ENCODE data around the gene REV3L. TPM values are rescaled to one million over a fixed set of nuclear protein-coding genes. Genes with fewer than 3 reads are reported as not detected.

REV3L gene
- total RNA-seq, 1 donor: 54.8 TPM

DNA sequence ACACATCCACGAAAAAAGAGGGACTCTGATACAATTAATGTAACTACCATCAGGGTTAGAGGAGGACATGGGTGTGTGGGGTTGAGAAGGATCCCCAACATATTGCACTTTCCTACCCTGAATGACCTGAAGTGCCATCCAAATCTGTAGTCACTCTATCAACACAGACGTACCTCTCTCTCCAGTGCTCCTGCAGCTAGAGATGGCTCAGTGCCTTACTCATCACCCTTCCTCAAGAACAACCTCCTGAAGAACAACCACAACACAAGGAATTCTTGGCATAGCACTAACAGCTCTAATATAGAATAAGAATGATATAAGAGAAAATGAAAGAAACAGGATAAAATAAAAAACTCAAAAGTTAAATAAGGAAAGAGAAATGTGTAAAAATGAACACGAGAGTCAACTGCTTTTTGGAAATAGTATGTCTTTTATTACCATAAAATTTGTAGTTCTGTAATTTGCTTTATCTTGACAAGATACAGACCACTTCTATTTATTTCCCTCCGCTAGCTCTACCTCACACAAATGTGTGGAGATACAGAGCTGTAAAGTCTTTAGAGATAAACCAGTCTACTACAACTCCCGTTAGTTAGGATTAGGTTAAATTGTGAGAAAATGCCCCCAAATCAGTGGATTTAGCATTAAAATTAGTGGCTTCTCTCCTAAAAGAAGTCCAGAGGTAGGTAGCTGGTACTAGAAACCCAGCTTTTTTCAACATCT, 63.9 kb downstream of the REV3L start:
- TF ChIP-seq, protein P1, sequence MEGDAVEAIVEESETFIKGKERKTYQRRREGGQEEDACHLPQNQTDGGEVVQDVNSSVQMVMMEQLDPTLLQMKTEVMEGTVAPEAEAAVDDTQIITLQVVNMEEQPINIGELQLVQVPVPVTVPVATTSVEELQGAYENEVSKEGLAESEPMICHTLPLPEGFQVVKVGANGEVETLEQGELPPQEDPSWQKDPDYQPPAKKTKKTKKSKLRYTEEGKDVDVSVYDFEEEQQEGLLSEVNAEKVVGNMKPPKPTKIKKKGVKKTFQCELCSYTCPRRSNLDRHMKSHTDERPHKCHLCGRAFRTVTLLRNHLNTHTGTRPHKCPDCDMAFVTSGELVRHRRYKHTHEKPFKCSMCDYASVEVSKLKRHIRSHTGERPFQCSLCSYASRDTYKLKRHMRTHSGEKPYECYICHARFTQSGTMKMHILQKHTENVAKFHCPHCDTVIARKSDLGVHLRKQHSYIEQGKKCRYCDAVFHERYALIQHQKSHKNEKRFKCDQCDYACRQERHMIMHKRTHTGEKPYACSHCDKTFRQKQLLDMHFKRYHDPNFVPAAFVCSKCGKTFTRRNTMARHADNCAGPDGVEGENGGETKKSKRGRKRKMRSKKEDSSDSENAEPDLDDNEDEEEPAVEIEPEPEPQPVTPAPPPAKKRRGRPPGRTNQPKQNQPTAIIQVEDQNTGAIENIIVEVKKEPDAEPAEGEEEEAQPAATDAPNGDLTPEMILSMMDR (IDR thresholded peaks at IDR 0.05; ENCODE audit: insufficient read depth, low read depth, low read length): no peak
- DNase-seq (ENCODE audit: low read depth): peak; percentile 63
- H3K4me3 ChIP-seq (ENCODE audit: low read depth, low read length): no peak overlapping the region

DNA sequence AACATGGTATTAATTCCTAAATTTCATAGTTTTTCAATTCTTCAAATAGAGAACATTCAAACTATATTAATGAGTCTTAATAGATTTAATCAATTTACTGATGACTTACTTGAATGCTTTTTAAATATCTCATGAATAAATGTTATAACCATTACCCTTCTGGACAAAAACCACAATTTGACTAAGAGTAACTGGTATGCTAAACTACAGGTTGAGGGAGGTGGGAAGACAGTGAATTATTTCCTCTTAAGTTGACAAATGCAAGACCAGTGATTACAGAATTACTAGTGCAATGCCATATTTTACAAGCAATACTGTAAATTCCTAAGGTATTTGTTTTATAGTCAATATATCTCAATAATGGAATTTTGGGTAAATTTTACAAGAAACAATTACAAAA, 65.1 kb downstream of the REV3L start:
- DNase-seq (ENCODE audit: low read depth): no peak
- TF ChIP-seq, protein P1 (IDR thresholded peaks at IDR 0.05; ENCODE audit: insufficient read depth, low read depth, low read length): no peak
- no peak overlapping the region for H3K4me3 ChIP-seq (ENCODE audit: low read depth, low read length)

DNA sequence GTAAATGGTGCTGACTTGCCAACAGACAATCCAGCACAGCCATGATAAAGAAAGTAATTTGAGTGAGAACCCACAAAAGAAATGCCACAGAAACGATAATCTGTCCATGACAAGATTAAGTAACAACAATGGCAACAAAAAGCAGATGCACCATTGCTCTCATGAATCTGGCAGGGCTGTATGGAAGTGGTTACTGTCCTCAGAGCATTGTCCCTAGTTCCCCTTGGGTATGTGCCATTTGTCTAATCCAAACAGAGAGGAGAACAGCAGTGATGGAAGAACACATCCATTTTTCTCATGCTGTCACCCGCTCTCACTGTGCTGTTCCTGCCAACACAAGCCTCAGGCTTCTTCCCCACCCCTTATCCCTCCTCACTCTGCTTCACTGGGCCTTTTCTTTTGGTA, 65.8 kb downstream of the REV3L start:
- DNase-seq (ENCODE audit: low read depth): no peak
- no peak overlapping the region for H3K4me3 ChIP-seq (ENCODE audit: low read depth, low read length)
- TF ChIP-seq, protein P1 (IDR thresholded peaks at IDR 0.05; ENCODE audit: insufficient read depth, low read depth, low read length): no peak

DNA sequence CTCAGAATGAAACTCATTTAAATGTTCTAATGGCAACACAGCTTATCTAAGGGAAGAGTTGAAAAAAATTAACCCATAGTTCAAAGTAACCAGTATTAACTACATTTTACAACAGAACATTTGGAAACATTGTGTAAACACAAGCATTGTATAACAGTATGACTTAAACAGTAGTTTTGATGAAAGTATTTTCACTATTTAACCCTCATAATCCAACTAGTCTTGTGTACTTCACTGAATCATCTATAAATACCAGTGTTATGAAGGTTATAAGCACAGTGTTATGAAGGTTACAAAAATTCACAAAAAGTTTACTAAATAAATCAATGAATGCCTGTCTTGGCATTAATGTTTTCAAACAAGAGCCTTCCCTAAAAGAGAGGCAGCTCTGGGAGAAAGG, 66.5 kb downstream of the REV3L start:
- H3K4me3 ChIP-seq (ENCODE audit: low read depth, low read length): no peak overlapping the region
- TF ChIP-seq, protein P1 (IDR thresholded peaks at IDR 0.05; ENCODE audit: insufficient read depth, low read depth, low read length): no peak
- peak; percentile 52 for DNase-seq (ENCODE audit: low read depth)

DNA sequence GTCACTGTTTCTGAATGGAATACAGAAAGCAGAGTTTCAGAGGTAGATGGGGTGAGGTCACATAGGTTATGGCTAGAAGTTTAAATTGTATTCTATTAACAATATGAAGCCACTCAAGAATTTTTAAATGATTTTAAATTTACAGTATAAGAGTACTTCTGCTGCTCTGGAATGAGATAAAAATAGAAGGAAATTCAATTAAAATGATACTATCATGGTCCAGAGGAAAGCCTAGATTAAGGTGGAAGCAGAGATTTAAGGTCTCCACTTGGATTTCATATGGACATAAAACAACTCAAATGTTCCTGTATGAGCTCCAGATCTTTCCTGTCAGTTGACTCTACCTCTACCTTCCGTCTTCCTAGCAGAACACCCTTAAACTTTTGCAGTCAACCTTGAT, 68.6 kb downstream of the REV3L start:
- TF ChIP-seq, protein P1 (IDR thresholded peaks at IDR 0.05; ENCODE audit: insufficient read depth, low read depth, low read length): no peak
- no peak overlapping the region for H3K4me3 ChIP-seq (ENCODE audit: low read depth, low read length)
- DNase-seq (ENCODE audit: low read depth): no peak

DNA sequence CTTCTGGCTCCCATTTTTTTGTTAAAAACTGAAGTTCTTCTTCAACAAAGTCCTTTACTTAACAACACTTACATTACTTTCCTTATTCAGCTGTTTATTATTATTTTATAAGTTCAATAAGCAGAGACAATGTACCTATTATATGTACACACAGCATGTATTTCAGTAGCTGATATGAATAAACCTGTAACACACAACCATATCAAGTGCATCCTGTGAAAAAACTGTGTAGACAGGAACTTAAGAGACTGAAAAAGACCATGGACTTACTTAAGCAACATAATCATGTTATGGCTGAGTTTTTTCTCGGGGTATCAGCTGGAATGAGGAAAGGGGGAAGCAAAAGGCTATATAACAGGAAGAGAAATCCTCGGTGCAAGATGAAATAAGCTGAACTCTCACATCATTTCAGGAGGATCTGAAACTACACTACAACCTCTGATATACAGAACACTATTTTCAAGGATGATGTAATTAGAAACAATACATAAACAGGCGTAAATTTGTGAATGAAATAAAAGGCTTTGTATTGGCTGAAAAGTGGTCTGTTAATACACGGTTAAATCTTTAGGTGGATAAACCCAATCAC, 70.9 kb downstream of the REV3L start:
- no peak overlapping the region for H3K4me3 ChIP-seq (ENCODE audit: low read depth, low read length)
- TF ChIP-seq, protein P1 (IDR thresholded peaks at IDR 0.05; ENCODE audit: insufficient read depth, low read depth, low read length): no peak
- no peak for DNase-seq (ENCODE audit: low read depth)
